Measurements from ENCODE around the gene CDK13. TPM values are rescaled to one million over a fixed set of nuclear protein-coding genes. Genes with fewer than 3 reads are reported as not detected.

CDK13 gene
- total RNA-seq, 1 donor from 2014 or later: 53.2 TPM

GRCh38 chr7:39985398-39985918, 35.4 kb downstream of the CDK13 start:
- H3K36me3 Mint-ChIP-seq (ENCODE audit: unreplicated experiment): no peaks in the 10 kb centered on the region
- peaks cover 8% of the 10 kb centered on the region for H3K4me1 Mint-ChIP-seq (ENCODE audit: low read depth, unreplicated experiment)
- no peak overlapping the region for H3K27ac Mint-ChIP-seq (ENCODE audit: unreplicated experiment)
- H3K4me3 Mint-ChIP-seq (ENCODE audit: unreplicated experiment): no peak overlapping the region
- DNase-seq: no peak
- TF ChIP-seq CTCF (IDR thresholded peaks at IDR 0.05; ENCODE audit: partially characterized antibody, unreplicated experiment): no peak
- H3K27me3 Mint-ChIP-seq (ENCODE audit: unreplicated experiment): no peaks in the 10 kb centered on the region
- H3K9me3 Mint-ChIP-seq (ENCODE audit: unreplicated experiment): no peaks in the 10 kb centered on the region

DNA sequence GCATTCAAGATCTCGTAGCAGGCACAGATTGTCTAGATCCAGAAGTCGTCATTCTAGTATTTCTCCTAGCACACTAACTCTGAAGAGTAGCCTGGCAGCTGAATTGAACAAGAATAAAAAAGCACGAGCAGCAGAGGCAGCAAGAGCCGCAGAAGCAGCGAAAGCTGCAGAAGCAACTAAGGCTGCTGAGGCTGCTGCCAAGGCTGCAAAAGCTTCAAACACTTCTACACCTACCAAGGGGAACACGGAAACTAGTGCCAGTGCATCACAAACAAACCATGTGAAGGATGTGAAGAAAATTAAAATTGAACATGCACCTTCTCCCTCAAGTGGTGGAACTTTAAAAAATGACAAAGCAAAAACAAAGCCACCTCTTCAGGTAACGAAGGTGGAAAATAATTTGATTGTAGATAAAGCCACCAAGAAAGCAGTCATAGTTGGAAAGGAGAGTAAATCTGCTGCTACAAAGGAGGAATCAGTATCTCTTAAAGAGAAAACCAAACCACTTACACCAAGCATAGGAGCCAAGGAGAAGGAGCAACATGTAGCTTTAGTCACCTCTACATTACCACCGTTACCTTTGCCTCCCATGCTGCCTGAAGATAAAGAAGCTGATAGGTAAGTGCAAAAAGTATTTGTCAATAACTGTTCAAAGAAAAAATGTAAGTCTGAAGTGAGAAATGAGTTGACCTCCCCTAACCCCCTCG, 37.7 kb downstream of the CDK13 start:
- H3K36me3 Mint-ChIP-seq (ENCODE audit: unreplicated experiment): no peaks in the 10 kb centered on the region
- peaks cover 8% of the 10 kb centered on the region for H3K4me1 Mint-ChIP-seq (ENCODE audit: low read depth, unreplicated experiment)
- no peak overlapping the region for H3K27ac Mint-ChIP-seq (ENCODE audit: unreplicated experiment)

GRCh38 chr7:40000734-40001315, 50.8 kb downstream of the CDK13 start:
- Mint-ChIP-seq H3K27ac (ENCODE audit: unreplicated experiment) (no peak overlapping the region), H3K27me3 (ENCODE audit: unreplicated experiment) (no peaks in the 10 kb centered on the region)

More for the DNA sequence above, 37.7 kb downstream of the CDK13 start:
- Mint-ChIP-seq H3K27me3 (ENCODE audit: unreplicated experiment) (no peaks in the 10 kb centered on the region), H3K9me3 (ENCODE audit: unreplicated experiment) (no peaks in the 10 kb centered on the region), H3K4me3 (ENCODE audit: unreplicated experiment) (no peak overlapping the region)
- DNase-seq: no peak
- no peak for TF ChIP-seq CTCF (IDR thresholded peaks at IDR 0.05; ENCODE audit: partially characterized antibody, unreplicated experiment)

DNA sequence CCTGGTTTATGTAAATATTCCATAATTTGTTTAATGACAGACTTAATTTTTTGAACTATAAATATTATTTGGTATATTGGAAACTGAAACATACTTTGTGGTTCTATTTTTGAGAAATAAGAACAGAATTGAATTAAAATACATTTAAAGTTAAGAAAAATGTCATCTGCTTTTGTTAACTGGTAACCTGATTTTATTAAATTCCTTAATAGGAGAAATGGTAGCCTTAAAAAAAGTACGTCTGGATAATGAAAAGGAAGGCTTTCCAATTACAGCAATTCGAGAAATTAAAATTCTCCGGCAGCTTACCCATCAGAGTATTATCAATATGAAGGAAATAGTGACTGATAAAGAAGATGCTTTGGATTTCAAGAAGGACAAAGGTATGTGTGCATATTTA, 51.6 kb downstream of the CDK13 start:
- Mint-ChIP-seq H3K27ac (ENCODE audit: unreplicated experiment) (no peak overlapping the region), H3K4me1 (ENCODE audit: low read depth, unreplicated experiment) (no peaks in the 10 kb centered on the region), H3K9me3 (ENCODE audit: unreplicated experiment) (no peaks in the 10 kb centered on the region), H3K27me3 (ENCODE audit: unreplicated experiment) (no peaks in the 10 kb centered on the region), H3K36me3 (ENCODE audit: unreplicated experiment) (no peaks in the 10 kb centered on the region), H3K4me3 (ENCODE audit: unreplicated experiment) (no peak overlapping the region)
- TF ChIP-seq CTCF (IDR thresholded peaks at IDR 0.05; ENCODE audit: partially characterized antibody, unreplicated experiment): no peak
- DNase-seq: no peak

More at GRCh38 chr7:40000734-40001315, 50.8 kb downstream of the CDK13 start:
- Mint-ChIP-seq H3K4me1 (ENCODE audit: low read depth, unreplicated experiment) (no peaks in the 10 kb centered on the region), H3K4me3 (ENCODE audit: unreplicated experiment) (no peak overlapping the region), H3K9me3 (ENCODE audit: unreplicated experiment) (no peaks in the 10 kb centered on the region), H3K36me3 (ENCODE audit: unreplicated experiment) (no peaks in the 10 kb centered on the region)
- TF ChIP-seq CTCF (IDR thresholded peaks at IDR 0.05; ENCODE audit: partially characterized antibody, unreplicated experiment): no peak
- DNase-seq: no peak

- TF ChIP-seq CTCF (IDR thresholded peaks at IDR 0.05; ENCODE audit: partially characterized antibody, unreplicated experiment): no peak
- Mint-ChIP-seq H3K36me3 (ENCODE audit: unreplicated experiment) (no peaks in the 10 kb centered on the region), H3K4me1 (ENCODE audit: low read depth, unreplicated experiment) (no peaks in the 10 kb centered on the region), H3K27me3 (ENCODE audit: unreplicated experiment) (no peaks in the 10 kb centered on the region), H3K9me3 (ENCODE audit: unreplicated experiment) (no peaks in the 10 kb centered on the region), H3K4me3 (ENCODE audit: unreplicated experiment) (no peak overlapping the region), H3K27ac (ENCODE audit: unreplicated experiment) (no peak overlapping the region)
- no peak for DNase-seq
These were observed 53.5 kb downstream of the CDK13 start for GRCh38 chr7:40003597-40003996.

Data from glutamatergic neuron (in vitro differentiated cells).